SK-N-MC (cell line): ENCODE measurements around the gene CD59.

Source experiments
- EZH2 ChIP-seq: fragments of 200-600 bp; sonication (generic); IDR thresholded peaks from one replicate; pipeline ENCODE4 v1.6.1; 2017; ENCODE audit warnings: antibody characterized with exemption
- FOXP2 ChIP-seq: optimal IDR thresholded peaks from 2 replicates; pipeline ENCODE3; 2011; ENCODE audit warnings: mild to moderate bottlenecking, moderate library complexity; ENCODE audit not compliant: insufficient read depth; ENCODE audit errors: extremely low read length, control extremely low read depth
- POLR2AphosphoS5 ChIP-seq: IDR thresholded peaks from 2 replicates; pipeline ENCODE4 v1.6.1; 2012; ENCODE audit warnings: mild to moderate bottlenecking, low read depth, low read length, borderline replicate concordance

- no peak for TF ChIP-seq POLR2AphosphoS5
- no peak for TF ChIP-seq EZH2
- TF ChIP-seq FOXP2 = no peak
These were observed 17.8 kb downstream of the CD59 start for GRCh38 chr11:33718440-33718839.
